ENCODE measurements around the gene TTLL8.

TTLL8 gene

DNA sequence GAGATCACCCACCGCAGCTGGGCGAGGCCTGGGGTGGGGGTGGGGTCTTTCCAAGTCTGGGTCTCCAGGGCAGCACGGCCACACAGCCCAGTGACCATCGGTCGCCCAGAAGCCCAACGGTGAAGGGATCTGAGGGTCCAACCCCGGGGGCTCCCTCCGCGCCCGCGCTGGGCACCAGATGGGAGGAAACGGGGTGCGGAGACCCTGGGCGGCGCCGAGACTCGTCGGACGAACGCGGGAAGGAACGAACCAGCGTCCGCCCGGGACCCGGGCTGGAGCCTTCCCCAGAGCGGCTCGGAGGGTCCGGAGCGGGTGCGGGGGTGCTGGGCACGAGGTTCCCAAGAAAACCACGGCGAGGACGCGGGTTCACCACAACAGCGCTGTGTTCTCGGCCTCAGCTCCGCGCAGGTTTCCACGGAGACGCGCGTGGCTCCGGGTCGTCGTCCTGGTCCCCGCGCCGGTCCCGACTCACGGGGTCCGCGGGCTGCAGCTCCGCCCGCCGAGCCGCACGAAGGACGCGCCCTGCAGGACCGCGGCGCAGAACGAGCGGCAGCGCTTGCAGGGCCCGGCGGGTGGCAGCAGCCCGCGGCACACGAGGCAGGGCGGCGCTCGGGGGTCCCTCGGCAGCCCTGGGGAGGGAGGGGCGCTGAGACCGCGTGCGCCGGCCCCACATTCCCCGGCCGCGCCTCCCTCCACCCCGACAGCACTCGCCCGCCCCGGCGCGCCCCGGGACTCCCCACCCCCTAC, 43.3 kb downstream of the TTLL8 start:
- Histone ChIP-seq H3K36me3 (ENCODE audit: control insufficient read depth, insufficient read depth, low read length) (no peaks in the 10 kb centered on the region), H2BK15ac (replicated peaks; ENCODE audit: low read depth) (no peak overlapping the region), H3K18ac (ENCODE audit: low read length) (no peak overlapping the region), H3K4ac (ENCODE audit: low read depth, low read length) (no peak overlapping the region), H3K4me2 (ENCODE audit: low read length) (no peak overlapping the region), H2BK5ac (ENCODE audit: low read length) (no peak overlapping the region), H4K5ac (ENCODE audit: low read length) (no peak overlapping the region), H3K23ac (ENCODE audit: low read length) (no peak overlapping the region), H3K79me2 (ENCODE audit: control insufficient read depth, insufficient read depth, low read length) (no peaks in the 10 kb centered on the region), H2AK5ac (ENCODE audit: low read length) (no peak overlapping the region), H3K27ac (ENCODE audit: low read depth, low read length) (no peak overlapping the region), H3K9ac (ENCODE audit: low read length) (no peak overlapping the region), H2BK120ac (ENCODE audit: low read depth, low read length) (no peak overlapping the region), H3K56ac (ENCODE audit: low read length) (no peak overlapping the region), H4K8ac (ENCODE audit: low read depth, low read length) (no peak overlapping the region), H3K4me1 (ENCODE audit: control insufficient read depth, low read depth, low read length) (no peaks in the 10 kb centered on the region), H3K79me1 (ENCODE audit: low read length) (no peaks in the 10 kb centered on the region), H3K27me3 (ENCODE audit: insufficient read depth, low read length, poor library complexity) (peaks cover 16% of the 10 kb centered on the region), H3K4me3 (ENCODE audit: low read length) (no peak overlapping the region)
- no CpG with 5 or more reads among the region's 91 CpGs for WGBS (ENCODE audit: extremely low coverage, insufficient coverage, low lambda C conversion rate)
- no peak for DNase-seq

DNA sequence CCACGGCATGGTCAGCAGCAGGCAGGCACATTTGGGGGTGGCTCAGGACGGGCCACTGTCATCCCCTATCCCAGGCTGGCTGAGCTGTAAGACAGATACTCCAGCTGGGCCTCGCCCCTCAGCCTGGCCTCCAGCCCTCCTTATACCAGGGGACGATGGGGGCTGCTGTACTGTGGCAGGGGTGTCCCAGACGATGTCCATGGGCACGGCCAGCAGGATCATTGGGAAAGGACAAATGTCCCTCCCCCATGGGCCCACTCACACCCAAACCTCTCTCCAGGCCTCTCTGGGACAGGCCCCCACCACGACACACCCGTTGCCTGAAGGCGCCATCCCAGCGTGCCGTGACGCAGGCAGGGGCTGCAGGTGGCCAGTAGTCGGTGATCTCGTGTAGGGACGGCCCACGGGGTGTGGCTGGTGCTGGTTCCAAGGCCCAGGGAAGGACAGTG, 44.0 kb downstream of the TTLL8 start:
- H3K79me1 ChIP-seq (ENCODE audit: low read length) = no peaks in the 10 kb centered on the region
- no peak overlapping the region for H3K4me2 ChIP-seq (ENCODE audit: low read length)
- DNase-seq = no peak
- no peaks in the 10 kb centered on the region for H3K36me3 ChIP-seq (ENCODE audit: control insufficient read depth, insufficient read depth, low read length)
- H3K56ac ChIP-seq (ENCODE audit: low read length) = no peak overlapping the region
- H3K4me1 ChIP-seq (ENCODE audit: control insufficient read depth, low read depth, low read length) = no peaks in the 10 kb centered on the region
- WGBS (ENCODE audit: extremely low coverage, insufficient coverage, low lambda C conversion rate) = no CpG with 5 or more reads among the region's 16 CpGs
- no peak overlapping the region for H3K18ac ChIP-seq (ENCODE audit: low read length)
- H3K4me3 ChIP-seq (ENCODE audit: low read length) = no peak overlapping the region
- no peaks in the 10 kb centered on the region for H3K79me2 ChIP-seq (ENCODE audit: control insufficient read depth, insufficient read depth, low read length)
- no peak overlapping the region for H4K5ac ChIP-seq (ENCODE audit: low read length)
- no peak overlapping the region for H3K23ac ChIP-seq (ENCODE audit: low read length)
- no peak overlapping the region for H3K27ac ChIP-seq (ENCODE audit: low read depth, low read length)
- H2AK5ac ChIP-seq (ENCODE audit: low read length) = no peak overlapping the region
- no peak overlapping the region for H3K9ac ChIP-seq (ENCODE audit: low read length)
- no peak overlapping the region for H3K4ac ChIP-seq (ENCODE audit: low read depth, low read length)
- no peak overlapping the region for H2BK15ac ChIP-seq (replicated peaks; ENCODE audit: low read depth)
- H2BK5ac ChIP-seq (ENCODE audit: low read length) = no peak overlapping the region
- H4K8ac ChIP-seq (ENCODE audit: low read depth, low read length) = no peak overlapping the region
- H2BK120ac ChIP-seq (ENCODE audit: low read depth, low read length) = no peak overlapping the region
- peaks cover 16% of the 10 kb centered on the region for H3K27me3 ChIP-seq (ENCODE audit: insufficient read depth, low read length, poor library complexity)

GRCh38 chr22:50012211-50013181, 45.6 kb downstream of the TTLL8 start, which contains the start of gene IL17REL:
TSS of gene IL17REL (minus strand) at chr22:50012765. CDS start at chr22:50012646, 119 bp downstream.
- no peaks in the 10 kb centered on the region for H3K4me1 ChIP-seq (ENCODE audit: control insufficient read depth, low read depth, low read length)
- peak; percentile 28 for DNase-seq
- no CpG with 5 or more reads among the region's 29 CpGs for WGBS (ENCODE audit: extremely low coverage, insufficient coverage, low lambda C conversion rate)

GRCh38 chr22:50011447-50012210, 46.5 kb downstream of the TTLL8 start:
- WGBS (ENCODE audit: extremely low coverage, insufficient coverage, low lambda C conversion rate) = no CpG with 5 or more reads among the region's 18 CpGs
- Histone ChIP-seq H2BK120ac (ENCODE audit: low read depth, low read length) (no peak overlapping the region), H3K27me3 (ENCODE audit: insufficient read depth, low read length, poor library complexity) (peaks cover 16% of the 10 kb centered on the region), H3K56ac (ENCODE audit: low read length) (peak overlapping the region; percentile 50), H3K23ac (ENCODE audit: low read length) (no peak overlapping the region), H3K4me3 (ENCODE audit: low read length) (no peak overlapping the region), H3K18ac (ENCODE audit: low read length) (no peak overlapping the region), H4K8ac (ENCODE audit: low read depth, low read length) (no peak overlapping the region), H3K36me3 (ENCODE audit: control insufficient read depth, insufficient read depth, low read length) (no peaks in the 10 kb centered on the region), H3K27ac (ENCODE audit: low read depth, low read length) (no peak overlapping the region), H3K4me1 (ENCODE audit: control insufficient read depth, low read depth, low read length) (no peaks in the 10 kb centered on the region), H3K79me2 (ENCODE audit: control insufficient read depth, insufficient read depth, low read length) (no peaks in the 10 kb centered on the region), H2BK5ac (ENCODE audit: low read length) (no peak overlapping the region), H2AK5ac (ENCODE audit: low read length) (no peak overlapping the region), H3K9ac (ENCODE audit: low read length) (no peak overlapping the region), H2BK15ac (replicated peaks; ENCODE audit: low read depth) (no peak overlapping the region), H4K5ac (ENCODE audit: low read length) (no peak overlapping the region), H3K4me2 (ENCODE audit: low read length) (no peak overlapping the region), H3K4ac (ENCODE audit: low read depth, low read length) (no peak overlapping the region), H3K79me1 (ENCODE audit: low read length) (no peaks in the 10 kb centered on the region)
- peak; percentile 21 for DNase-seq

More at GRCh38 chr22:50012211-50013181, 45.6 kb downstream of the TTLL8 start, which contains the start of gene IL17REL:
- H4K5ac ChIP-seq (ENCODE audit: low read length) = no peak within 1 kb of the TSS
- H3K9ac ChIP-seq (ENCODE audit: low read length) = no peak within 1 kb of the TSS
- no peak within 1 kb of the TSS for H2AK5ac ChIP-seq (ENCODE audit: low read length)
- H4K8ac ChIP-seq (ENCODE audit: low read depth, low read length) = no peak within 1 kb of the TSS
- no peak within 1 kb of the TSS for H3K18ac ChIP-seq (ENCODE audit: low read length)
- no peak within 1 kb of the TSS for H3K56ac ChIP-seq (ENCODE audit: low read length)
- H3K79me1 ChIP-seq (ENCODE audit: low read length) = no peaks in the 10 kb centered on the region
- H2BK120ac ChIP-seq (ENCODE audit: low read depth, low read length) = no peak within 1 kb of the TSS
- no peak within 1 kb of the TSS for H3K27ac ChIP-seq (ENCODE audit: low read depth, low read length)
- no peak within 1 kb of the TSS for H3K4ac ChIP-seq (ENCODE audit: low read depth, low read length)
- H3K36me3 ChIP-seq (ENCODE audit: control insufficient read depth, insufficient read depth, low read length) = no peaks in the 10 kb centered on the region
- no peak within 1 kb of the TSS for H3K4me2 ChIP-seq (ENCODE audit: low read length)
- no peak within 1 kb of the TSS for H2BK5ac ChIP-seq (ENCODE audit: low read length)
- peaks cover 16% of the 10 kb centered on the region for H3K27me3 ChIP-seq (ENCODE audit: insufficient read depth, low read length, poor library complexity)
- H3K4me3 ChIP-seq (ENCODE audit: low read length) = no peak within 1 kb of the TSS
- no peaks in the 10 kb centered on the region for H3K79me2 ChIP-seq (ENCODE audit: control insufficient read depth, insufficient read depth, low read length)
- no peak within 1 kb of the TSS for H3K23ac ChIP-seq (ENCODE audit: low read length)
- no peak within 1 kb of the TSS for H2BK15ac ChIP-seq (replicated peaks; ENCODE audit: low read depth)

DNA sequence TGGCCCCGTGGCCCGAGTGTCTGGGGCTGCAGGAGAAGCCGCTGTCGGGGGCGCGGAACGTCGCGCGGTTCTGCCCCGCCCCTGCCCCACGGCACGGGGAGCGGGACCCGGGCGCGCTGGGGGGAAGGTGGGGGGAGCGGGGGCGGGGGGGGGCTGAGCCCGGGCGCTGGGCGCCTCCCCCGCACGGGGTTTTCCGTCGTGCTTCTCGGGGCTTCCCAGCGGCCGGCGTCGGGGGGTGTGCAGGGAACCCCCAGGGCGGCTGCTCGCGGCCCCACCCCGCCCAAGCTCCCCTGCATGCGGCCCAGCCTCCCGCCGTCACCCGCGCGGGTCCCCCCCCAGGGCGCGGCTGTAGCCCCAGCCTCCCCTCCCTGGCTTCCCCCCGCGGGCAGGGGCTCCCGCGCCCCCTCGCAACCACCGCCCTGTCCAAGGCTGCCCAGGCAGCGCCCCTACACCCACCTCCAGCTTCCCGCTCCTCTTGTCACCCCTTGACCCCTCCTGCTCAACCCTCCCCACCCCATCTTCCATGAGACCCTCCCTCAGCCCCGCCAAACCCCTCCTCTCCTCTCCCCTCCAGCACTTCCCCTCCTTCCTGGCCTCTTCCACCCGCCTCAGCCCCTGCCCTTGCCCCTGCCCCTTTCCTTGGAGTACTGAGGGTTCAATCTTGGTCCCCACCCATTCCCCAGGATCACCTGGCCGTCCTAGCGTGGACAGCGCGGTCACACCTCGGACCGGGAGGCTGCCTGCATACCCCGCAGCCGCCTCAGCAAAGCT, 47.2 kb downstream of the TTLL8 start:
- Histone ChIP-seq H4K5ac (ENCODE audit: low read length) (no peak overlapping the region), H4K8ac (ENCODE audit: low read depth, low read length) (no peak overlapping the region), H3K36me3 (ENCODE audit: control insufficient read depth, insufficient read depth, low read length) (no peaks in the 10 kb centered on the region)

More for the DNA sequence above, 47.2 kb downstream of the TTLL8 start:
- no peak for DNase-seq
- Histone ChIP-seq H2BK120ac (ENCODE audit: low read depth, low read length) (no peak overlapping the region), H3K18ac (ENCODE audit: low read length) (no peak overlapping the region), H3K79me2 (ENCODE audit: control insufficient read depth, insufficient read depth, low read length) (no peaks in the 10 kb centered on the region), H2BK5ac (ENCODE audit: low read length) (no peak overlapping the region), H3K23ac (ENCODE audit: low read length) (no peak overlapping the region), H3K4me1 (ENCODE audit: control insufficient read depth, low read depth, low read length) (no peaks in the 10 kb centered on the region), H3K79me1 (ENCODE audit: low read length) (no peaks in the 10 kb centered on the region), H3K56ac (ENCODE audit: low read length) (peak overlapping the region; percentile 50), H3K4ac (ENCODE audit: low read depth, low read length) (no peak overlapping the region), H2BK15ac (replicated peaks; ENCODE audit: low read depth) (no peak overlapping the region), H3K27me3 (ENCODE audit: insufficient read depth, low read length, poor library complexity) (peaks cover 16% of the 10 kb centered on the region), H3K9ac (ENCODE audit: low read length) (no peak overlapping the region), H2AK5ac (ENCODE audit: low read length) (no peak overlapping the region), H3K4me3 (ENCODE audit: low read length) (no peak overlapping the region), H3K27ac (ENCODE audit: low read depth, low read length) (no peak overlapping the region), H3K4me2 (ENCODE audit: low read length) (no peak overlapping the region)
- WGBS (ENCODE audit: extremely low coverage, insufficient coverage, low lambda C conversion rate) = no CpG with 5 or more reads among the region's 61 CpGs
